NCI-H1694 treated with DMSO at 0.1 percent for 48 hours (cell line): ENCODE data around the gene SRY.
"Not testable (repeated sequence)": the region's sequence is repeated elsewhere in the genome, so short reads cannot be mapped to it uniquely, and the experiment has no call there.

Experiments used
- DNase-seq: peaks from one replicate; lab custom pipeline; 2025; lab: John Stamatoyannopoulos, UW

Gene SRY

GRCh38 chrY:2787600-2787999 is at the start of gene SRY:
SRY (minus strand) TSS chrY:2787682; CDS start chrY:2787603, 79 bp downstream.
- no peak for DNase-seq

- no peak for DNase-seq
These were observed 49.6 kb upstream of the SRY start for GRCh38 chrY:2837078-2837477.

- DNase-seq = no peak
These were observed 47.7 kb upstream of the SRY start for GRCh38 chrY:2835230-2835629.

- no peak for DNase-seq
These were observed 41.0 kb upstream of the SRY start for GRCh38 chrY:2828497-2828896.

GRCh38 chrY:2824471-2824870 is 37.0 kb upstream of the SRY start:
- DNase-seq = no peak

GRCh38 chrY:2817146-2817896 is 29.8 kb upstream of the SRY start:
- DNase-seq = not testable (repeated sequence)

- no peak for DNase-seq
These were observed 12.8 kb upstream of the SRY start for GRCh38 chrY:2800246-2800645.

GRCh38 chrY:2797991-2798390 is 10.5 kb upstream of the SRY start:
- no peak for DNase-seq

- no peak for DNase-seq
These were observed 9.6 kb upstream of the SRY start for GRCh38 chrY:2796977-2797523.

- DNase-seq = no peak
These were observed 2.3 kb upstream of the SRY start for GRCh38 chrY:2789756-2790155.

- no peak for DNase-seq
These were observed 488 bp downstream of the SRY start for GRCh38 chrY:2786876-2787512.
